GM20000 (cell line): Measurements from ENCODE around the gene FAM78A.

Experiments
- DNase-seq: peaks from one replicate; pipeline ENCODE4 v3.0.0; 2012; ENCODE audit warnings: low spot score
- TF ChIP-seq, protein P1 (sequence below): IDR thresholded peaks from 2 replicates; pipeline ENCODE4 v1.5.1; 2012; ENCODE audit warnings: mild to moderate bottlenecking, control low read depth; ENCODE audit errors: extremely low read depth, missing control alignments

FAM78A gene

DNA sequence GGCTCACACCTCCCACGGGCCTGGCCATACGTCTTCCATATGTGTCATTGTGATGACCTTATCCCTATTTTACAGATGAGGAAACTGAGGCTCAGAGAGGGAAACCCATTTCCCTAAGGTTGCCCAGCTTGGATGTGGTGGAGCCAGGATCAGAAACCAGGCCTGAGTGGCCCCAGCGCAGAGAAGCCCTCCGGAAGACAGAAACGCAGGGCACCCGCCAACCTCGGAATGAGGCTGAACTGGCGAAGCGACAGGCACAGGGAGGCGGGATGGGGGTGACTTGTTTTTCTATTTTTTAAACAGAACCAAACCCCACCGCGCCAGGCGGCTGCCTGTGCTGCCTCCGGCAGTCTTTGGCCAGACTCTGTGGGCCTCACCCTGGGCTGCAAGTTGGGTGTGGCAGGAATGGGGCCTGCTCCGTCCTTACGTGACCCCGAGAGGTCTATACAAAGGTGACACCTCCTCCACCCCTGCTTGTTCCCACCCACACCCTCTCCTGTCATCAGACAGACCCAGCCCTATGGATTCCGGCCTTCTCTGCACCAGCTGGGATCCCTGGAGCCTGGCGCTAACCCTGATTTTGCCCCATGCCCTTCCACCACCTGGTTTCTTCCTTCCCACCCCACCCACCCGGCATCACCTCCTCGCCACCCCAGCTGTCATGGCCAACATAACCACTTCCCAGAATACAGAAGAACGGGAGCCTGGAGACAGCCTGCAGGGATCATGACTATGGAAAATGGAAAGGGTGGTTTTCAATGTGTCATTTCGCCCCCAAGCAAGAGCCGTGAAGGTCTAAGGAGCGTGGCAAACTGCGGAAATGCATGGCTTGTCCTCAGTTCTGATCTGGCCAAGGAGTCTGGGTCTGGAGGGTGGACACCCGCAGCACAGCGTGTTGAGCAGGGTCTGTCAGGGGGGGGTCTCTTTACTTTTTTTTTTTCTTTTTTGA is 36.8 kb upstream of the FAM78A start:
- DNase-seq, result no peak
- TF ChIP-seq, protein P1, sequence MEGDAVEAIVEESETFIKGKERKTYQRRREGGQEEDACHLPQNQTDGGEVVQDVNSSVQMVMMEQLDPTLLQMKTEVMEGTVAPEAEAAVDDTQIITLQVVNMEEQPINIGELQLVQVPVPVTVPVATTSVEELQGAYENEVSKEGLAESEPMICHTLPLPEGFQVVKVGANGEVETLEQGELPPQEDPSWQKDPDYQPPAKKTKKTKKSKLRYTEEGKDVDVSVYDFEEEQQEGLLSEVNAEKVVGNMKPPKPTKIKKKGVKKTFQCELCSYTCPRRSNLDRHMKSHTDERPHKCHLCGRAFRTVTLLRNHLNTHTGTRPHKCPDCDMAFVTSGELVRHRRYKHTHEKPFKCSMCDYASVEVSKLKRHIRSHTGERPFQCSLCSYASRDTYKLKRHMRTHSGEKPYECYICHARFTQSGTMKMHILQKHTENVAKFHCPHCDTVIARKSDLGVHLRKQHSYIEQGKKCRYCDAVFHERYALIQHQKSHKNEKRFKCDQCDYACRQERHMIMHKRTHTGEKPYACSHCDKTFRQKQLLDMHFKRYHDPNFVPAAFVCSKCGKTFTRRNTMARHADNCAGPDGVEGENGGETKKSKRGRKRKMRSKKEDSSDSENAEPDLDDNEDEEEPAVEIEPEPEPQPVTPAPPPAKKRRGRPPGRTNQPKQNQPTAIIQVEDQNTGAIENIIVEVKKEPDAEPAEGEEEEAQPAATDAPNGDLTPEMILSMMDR, result no peak

DNA sequence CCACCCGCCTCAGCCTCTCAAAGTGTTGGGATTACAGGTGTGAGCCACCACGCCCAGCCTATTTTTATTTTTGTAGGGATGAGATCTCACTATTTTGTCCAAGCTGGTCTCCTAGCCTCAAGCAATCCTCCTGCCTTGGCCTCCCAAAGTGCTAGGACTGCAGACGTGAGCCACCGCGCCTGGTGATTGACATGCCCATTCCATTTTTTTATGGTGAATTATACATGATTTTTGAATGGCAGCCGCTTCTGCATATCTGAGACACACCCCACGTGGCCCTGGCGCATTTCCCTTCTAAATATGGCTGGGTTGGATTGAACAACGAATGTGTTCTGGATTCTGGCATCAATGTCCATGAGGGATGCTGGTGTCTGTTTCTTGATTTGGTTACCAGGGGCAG is 35.9 kb upstream of the FAM78A start:
- TF ChIP-seq, protein P1, result no peak
- DNase-seq, result no peak

DNA sequence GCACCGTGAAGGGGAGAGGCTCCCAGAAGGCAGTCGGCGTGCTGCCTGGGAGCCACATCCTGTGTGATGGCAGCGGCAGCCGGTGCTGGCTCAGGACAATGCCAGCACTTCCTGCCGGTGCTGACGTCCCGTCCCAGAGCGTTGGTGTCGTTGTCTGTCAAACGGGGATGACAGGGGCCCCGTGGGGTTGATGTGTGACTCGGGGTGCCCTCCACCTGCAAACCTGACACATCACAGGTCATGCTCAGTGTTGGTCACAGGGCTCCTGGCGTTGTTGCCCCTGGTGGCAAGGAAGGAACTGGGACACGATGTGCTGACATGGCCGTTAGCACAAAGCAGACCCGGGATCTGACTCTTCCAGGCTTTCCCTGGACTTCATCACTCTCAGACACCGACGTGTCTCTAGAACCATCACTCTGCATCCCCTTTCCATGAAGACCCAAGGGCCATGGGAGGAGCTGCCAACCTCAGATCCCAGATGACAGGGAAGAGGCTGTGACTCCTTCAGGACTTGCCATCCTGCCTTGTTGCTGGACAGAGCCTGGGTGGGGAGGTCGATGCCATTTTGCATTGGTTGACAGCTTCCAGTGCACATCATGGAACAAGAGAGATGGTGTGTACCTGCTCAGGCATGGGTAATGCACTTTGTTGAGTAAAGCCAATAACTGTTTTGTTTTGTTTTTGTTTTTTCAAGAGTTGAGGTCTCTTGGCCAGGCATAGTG is 34.7 kb upstream of the FAM78A start:
- TF ChIP-seq, protein P1, result no peak
- no peak for DNase-seq

DNA sequence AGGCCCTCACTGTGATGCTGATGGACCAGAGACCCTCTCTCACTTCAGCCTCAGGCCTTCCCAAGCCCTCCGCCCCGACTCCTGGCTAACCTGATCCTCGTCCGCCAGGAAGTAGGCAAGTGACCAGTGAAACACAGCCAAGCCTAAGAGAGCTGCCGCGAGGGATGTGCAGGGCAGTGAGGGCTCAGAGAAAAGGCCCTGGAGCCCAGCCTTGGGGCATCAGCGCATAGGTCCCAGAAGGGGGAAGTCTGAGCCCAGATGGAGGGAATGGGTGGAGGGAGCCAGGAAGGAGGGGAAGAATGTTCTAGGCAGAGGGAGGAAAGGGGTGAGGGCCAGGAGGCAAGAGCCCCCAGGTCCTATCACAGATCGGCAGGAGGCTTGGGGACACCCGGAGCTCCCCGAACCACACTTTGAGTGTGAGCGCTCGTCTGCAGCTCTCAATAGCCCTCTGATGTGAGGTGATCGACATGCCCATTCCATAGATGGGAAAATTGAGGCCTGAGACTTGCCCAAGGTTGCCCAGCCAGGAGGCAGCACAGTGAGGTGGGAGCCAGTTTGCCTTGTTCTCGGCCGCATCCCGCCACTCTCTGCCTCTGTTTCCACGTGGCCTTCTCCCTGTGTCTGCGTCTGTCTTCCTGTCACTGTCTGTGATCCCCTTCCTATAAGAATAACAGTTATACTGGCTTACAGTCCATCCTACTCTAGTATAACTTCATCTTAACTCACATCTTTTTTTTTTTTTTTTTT is 33.4 kb upstream of the FAM78A start:
- no peak for DNase-seq
- TF ChIP-seq, protein P1, result no peak

DNA sequence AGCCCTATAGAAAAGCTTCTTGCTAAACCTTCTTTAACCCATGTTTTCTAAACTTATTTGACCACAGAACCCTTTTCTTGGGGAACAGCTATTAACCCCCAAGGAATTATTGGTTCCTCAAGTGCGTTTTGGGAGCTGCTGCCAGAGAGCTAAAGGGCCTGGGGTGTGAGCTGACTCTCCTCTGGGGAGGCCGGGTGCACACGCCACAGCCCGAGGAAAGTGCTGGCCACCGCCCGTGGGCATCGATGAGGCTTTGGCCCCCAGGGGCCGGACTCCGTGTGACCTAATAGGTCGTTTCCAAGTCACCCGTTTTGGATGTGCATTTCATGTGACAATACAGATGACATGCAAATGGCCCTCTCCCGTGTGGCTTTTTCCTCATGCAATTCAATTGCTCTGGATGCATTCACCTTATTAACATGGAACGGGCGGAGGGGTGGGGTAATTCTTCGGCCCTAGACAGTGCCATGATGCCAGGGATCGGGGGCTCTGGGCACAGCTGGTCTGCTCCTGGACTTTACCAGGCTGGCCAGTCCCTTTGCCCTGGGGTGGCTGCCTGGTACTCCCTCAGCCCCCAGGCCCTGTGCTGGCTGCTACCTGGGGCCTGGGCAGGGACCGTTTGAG is 32.7 kb upstream of the FAM78A start:
- TF ChIP-seq, protein P1, result no peak

DNA sequence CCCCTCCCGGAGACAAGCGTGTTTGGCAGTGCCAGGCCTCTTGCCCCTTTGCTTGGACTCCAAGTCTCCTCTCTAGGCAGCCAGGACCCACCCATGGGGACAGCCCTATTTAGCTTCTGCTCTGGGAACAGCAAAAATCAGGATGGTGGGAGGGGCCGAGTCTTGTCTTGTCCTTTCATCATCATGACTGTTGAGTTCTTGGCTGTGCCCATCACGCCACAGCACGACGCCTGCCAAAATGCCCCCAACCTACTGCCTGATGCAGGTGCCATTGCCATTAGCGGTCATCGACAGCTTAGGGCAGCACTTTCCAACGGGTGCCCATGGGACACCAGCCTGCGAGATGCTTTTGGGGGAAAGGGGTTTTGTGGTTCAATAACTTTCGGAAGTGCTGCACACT is 32.1 kb upstream of the FAM78A start:
- TF ChIP-seq, protein P1, result no peak

More for the DNA sequence above, 32.7 kb upstream of the FAM78A start:
- no peak for DNase-seq

More for the DNA sequence above, 32.1 kb upstream of the FAM78A start:
- DNase-seq, result no peak
